ENCODE results near the gene RRAGC.
A peak's percentile ranks its signal among the peaks of the same experiment; 100 is the strongest.

DNA sequence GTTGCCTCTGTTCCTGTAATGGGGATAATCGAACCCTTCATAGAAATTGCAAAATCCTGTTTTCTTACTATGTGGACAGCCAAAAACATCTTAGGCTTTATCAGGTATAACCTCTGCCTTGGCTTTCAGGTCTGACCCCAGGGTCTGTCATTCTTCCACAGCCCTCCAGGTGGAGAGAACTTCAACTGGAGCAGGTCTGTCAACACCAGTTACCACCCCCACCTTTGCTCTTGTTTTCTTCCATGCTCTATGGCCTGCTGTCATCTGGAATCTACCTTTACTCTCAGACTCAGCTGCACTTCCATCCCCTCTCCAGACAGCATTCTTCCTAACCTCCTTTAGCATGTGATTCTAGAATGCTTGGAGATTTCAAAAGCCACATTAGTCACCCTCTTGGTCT, 32.2 kb upstream of the RRAGC start:
- TF ChIP-seq, protein P1, sequence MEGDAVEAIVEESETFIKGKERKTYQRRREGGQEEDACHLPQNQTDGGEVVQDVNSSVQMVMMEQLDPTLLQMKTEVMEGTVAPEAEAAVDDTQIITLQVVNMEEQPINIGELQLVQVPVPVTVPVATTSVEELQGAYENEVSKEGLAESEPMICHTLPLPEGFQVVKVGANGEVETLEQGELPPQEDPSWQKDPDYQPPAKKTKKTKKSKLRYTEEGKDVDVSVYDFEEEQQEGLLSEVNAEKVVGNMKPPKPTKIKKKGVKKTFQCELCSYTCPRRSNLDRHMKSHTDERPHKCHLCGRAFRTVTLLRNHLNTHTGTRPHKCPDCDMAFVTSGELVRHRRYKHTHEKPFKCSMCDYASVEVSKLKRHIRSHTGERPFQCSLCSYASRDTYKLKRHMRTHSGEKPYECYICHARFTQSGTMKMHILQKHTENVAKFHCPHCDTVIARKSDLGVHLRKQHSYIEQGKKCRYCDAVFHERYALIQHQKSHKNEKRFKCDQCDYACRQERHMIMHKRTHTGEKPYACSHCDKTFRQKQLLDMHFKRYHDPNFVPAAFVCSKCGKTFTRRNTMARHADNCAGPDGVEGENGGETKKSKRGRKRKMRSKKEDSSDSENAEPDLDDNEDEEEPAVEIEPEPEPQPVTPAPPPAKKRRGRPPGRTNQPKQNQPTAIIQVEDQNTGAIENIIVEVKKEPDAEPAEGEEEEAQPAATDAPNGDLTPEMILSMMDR (conservative IDR thresholded peaks at IDR 0.05; ENCODE audit: low read length), result peak; percentile 28; the same call in 1 of the 2 replicates
- TF ChIP-seq EZH2phosphoT487 (IDR thresholded peaks at IDR 0.05; ENCODE audit: borderline replicate concordance), result no peak

Measured in Loucy (cell line).